Osteocyte (in vitro differentiated cells): ENCODE data around the gene GABRG3. TPM values are rescaled to one million over a fixed set of nuclear protein-coding genes. Genes with fewer than 3 reads are reported as not detected.

ENCODE experiments used
- DNase-seq: peaks from one replicate; pipeline ENCODE4 v3.0.0; 2021; ENCODE audit warnings: mixed read lengths; ENCODE audit not compliant: unreplicated experiment; ENCODE audit errors: extremely low spot score
- H3K27ac Mint-ChIP-seq: one replicate; pipeline ENCODE4 v1.8.0; 2021; ENCODE audit warnings: mild to moderate bottlenecking, mixed read lengths; ENCODE audit not compliant: unreplicated experiment
- H3K27me3 Mint-ChIP-seq: one replicate; pipeline ENCODE4 v1.8.0; 2021; ENCODE audit warnings: mixed read lengths; ENCODE audit not compliant: unreplicated experiment
- H3K36me3 Mint-ChIP-seq: one replicate; pipeline ENCODE4 v1.8.0; 2021; ENCODE audit warnings: mixed read lengths; ENCODE audit not compliant: unreplicated experiment
- H3K4me1 Mint-ChIP-seq: one replicate; pipeline ENCODE4 v1.8.0; 2021; ENCODE audit warnings: mixed read lengths; ENCODE audit not compliant: unreplicated experiment
- H3K4me3 Mint-ChIP-seq: one replicate; pipeline ENCODE4 v1.8.0; 2021; ENCODE audit warnings: mild to moderate bottlenecking, moderate library complexity, mixed read lengths; ENCODE audit not compliant: unreplicated experiment
- H3K9me3 Mint-ChIP-seq: one replicate; pipeline ENCODE4 v1.8.0; 2021; ENCODE audit warnings: mixed read lengths; ENCODE audit not compliant: unreplicated experiment
- CTCF ChIP-seq: fragments of 200-600 bp; sonication (generic); IDR thresholded peaks from 2 replicates; pipeline ENCODE4 v1.5.0; 2021; ENCODE audit warnings: antibody characterized with exemption, mild to moderate bottlenecking, moderate library complexity
- total RNA-seq: library from RNA; stranded (reverse); gene quantifications from 2 replicates; pipeline ENCODE4 v1.2.1, GENCODE V29; 2021

The GABRG3 gene
- total RNA-seq, 1 donor from 2014 or later, result 0.19 TPM

GRCh38 chr15:27043770-27044169 lies 72.8 kb downstream of the GABRG3 start:
- no peaks in the 10 kb centered on the region for H3K36me3 Mint-ChIP-seq
- H3K9me3 Mint-ChIP-seq, result no peaks in the 10 kb centered on the region
- H3K4me1 Mint-ChIP-seq, result no peaks in the 10 kb centered on the region
- no peak for TF ChIP-seq CTCF
- H3K27ac Mint-ChIP-seq, result no peak overlapping the region
- no peak for DNase-seq
- no peak overlapping the region for H3K4me3 Mint-ChIP-seq
- H3K27me3 Mint-ChIP-seq, result no peaks in the 10 kb centered on the region

GRCh38 chr15:27045796-27046195 lies 74.8 kb downstream of the GABRG3 start:
- no peak for TF ChIP-seq CTCF
- Mint-ChIP-seq H3K4me3 (no peak overlapping the region), H3K9me3 (no peaks in the 10 kb centered on the region), H3K27me3 (no peaks in the 10 kb centered on the region), H3K4me1 (no peaks in the 10 kb centered on the region), H3K36me3 (no peaks in the 10 kb centered on the region), H3K27ac (no peak overlapping the region)
- DNase-seq, result no peak

- H3K36me3 Mint-ChIP-seq, result no peaks in the 10 kb centered on the region
- no peak for TF ChIP-seq CTCF
- no peaks in the 10 kb centered on the region for H3K27me3 Mint-ChIP-seq
- H3K27ac Mint-ChIP-seq, result no peak overlapping the region
- no peaks in the 10 kb centered on the region for H3K4me1 Mint-ChIP-seq
- H3K9me3 Mint-ChIP-seq, result no peaks in the 10 kb centered on the region
- DNase-seq, result no peak
- no peak overlapping the region for H3K4me3 Mint-ChIP-seq
Measured at GRCh38 chr15:27046880-27047279, 75.9 kb downstream of the GABRG3 start.

- TF ChIP-seq CTCF, result no peak
- DNase-seq, result no peak
- Mint-ChIP-seq H3K27ac (no peak overlapping the region), H3K9me3 (no peaks in the 10 kb centered on the region), H3K36me3 (no peaks in the 10 kb centered on the region), H3K27me3 (no peaks in the 10 kb centered on the region), H3K4me3 (no peak overlapping the region), H3K4me1 (no peaks in the 10 kb centered on the region)
Measured at GRCh38 chr15:27050163-27050562, 79.2 kb downstream of the GABRG3 start.

GRCh38 chr15:27054426-27054825 lies 83.4 kb downstream of the GABRG3 start:
- no peaks in the 10 kb centered on the region for H3K36me3 Mint-ChIP-seq
- TF ChIP-seq CTCF, result no peak
- H3K4me3 Mint-ChIP-seq, result no peak overlapping the region
- H3K27ac Mint-ChIP-seq, result no peak overlapping the region
- H3K9me3 Mint-ChIP-seq, result no peaks in the 10 kb centered on the region
- H3K27me3 Mint-ChIP-seq, result no peaks in the 10 kb centered on the region
- no peak for DNase-seq
- H3K4me1 Mint-ChIP-seq, result peaks cover 10% of the 10 kb centered on the region
